ENCODE data around the gene TRIM71.

DNA sequence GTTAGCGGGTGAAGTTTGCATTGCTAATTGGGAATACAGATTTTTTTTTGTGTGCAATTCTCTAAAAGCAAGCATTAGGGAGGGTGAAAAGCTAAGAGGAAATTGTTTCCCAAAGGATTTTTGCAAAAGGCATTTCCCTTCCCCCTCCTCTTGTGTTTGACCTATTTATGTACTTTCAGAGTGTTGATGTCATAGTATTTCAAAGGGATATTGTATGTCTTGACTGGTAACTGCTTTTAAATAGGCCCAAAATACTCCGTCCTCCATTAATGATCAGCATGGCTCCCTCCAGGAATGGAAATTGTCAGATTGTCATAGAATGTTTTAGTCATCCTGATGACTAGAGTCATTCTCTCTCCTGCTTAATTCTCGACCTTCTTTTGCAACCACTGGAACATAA, 32.4 kb downstream of the TRIM71 start:
- TF ChIP-seq, protein P1, sequence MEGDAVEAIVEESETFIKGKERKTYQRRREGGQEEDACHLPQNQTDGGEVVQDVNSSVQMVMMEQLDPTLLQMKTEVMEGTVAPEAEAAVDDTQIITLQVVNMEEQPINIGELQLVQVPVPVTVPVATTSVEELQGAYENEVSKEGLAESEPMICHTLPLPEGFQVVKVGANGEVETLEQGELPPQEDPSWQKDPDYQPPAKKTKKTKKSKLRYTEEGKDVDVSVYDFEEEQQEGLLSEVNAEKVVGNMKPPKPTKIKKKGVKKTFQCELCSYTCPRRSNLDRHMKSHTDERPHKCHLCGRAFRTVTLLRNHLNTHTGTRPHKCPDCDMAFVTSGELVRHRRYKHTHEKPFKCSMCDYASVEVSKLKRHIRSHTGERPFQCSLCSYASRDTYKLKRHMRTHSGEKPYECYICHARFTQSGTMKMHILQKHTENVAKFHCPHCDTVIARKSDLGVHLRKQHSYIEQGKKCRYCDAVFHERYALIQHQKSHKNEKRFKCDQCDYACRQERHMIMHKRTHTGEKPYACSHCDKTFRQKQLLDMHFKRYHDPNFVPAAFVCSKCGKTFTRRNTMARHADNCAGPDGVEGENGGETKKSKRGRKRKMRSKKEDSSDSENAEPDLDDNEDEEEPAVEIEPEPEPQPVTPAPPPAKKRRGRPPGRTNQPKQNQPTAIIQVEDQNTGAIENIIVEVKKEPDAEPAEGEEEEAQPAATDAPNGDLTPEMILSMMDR (IDR thresholded peaks at IDR 0.05; ENCODE audit: insufficient read depth, low read length) = no peak
- TF ChIP-seq GABPA (IDR thresholded peaks at IDR 0.05; ENCODE audit: low read depth) (no peak), POLR2AphosphoS5 (IDR thresholded peaks at IDR 0.05; ENCODE audit: low read depth) (no peak)
- TF ChIP-seq, protein P2, sequence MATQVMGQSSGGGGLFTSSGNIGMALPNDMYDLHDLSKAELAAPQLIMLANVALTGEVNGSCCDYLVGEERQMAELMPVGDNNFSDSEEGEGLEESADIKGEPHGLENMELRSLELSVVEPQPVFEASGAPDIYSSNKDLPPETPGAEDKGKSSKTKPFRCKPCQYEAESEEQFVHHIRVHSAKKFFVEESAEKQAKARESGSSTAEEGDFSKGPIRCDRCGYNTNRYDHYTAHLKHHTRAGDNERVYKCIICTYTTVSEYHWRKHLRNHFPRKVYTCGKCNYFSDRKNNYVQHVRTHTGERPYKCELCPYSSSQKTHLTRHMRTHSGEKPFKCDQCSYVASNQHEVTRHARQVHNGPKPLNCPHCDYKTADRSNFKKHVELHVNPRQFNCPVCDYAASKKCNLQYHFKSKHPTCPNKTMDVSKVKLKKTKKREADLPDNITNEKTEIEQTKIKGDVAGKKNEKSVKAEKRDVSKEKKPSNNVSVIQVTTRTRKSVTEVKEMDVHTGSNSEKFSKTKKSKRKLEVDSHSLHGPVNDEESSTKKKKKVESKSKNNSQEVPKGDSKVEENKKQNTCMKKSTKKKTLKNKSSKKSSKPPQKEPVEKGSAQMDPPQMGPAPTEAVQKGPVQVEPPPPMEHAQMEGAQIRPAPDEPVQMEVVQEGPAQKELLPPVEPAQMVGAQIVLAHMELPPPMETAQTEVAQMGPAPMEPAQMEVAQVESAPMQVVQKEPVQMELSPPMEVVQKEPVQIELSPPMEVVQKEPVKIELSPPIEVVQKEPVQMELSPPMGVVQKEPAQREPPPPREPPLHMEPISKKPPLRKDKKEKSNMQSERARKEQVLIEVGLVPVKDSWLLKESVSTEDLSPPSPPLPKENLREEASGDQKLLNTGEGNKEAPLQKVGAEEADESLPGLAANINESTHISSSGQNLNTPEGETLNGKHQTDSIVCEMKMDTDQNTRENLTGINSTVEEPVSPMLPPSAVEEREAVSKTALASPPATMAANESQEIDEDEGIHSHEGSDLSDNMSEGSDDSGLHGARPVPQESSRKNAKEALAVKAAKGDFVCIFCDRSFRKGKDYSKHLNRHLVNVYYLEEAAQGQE (IDR thresholded peaks at IDR 0.05; ENCODE audit: insufficient replicate concordance, low read depth) = no peak

All from HL-60 (cell line).